Mesenchymal stem cell (in vitro differentiated cells and primary cell): ENCODE data around the gene SCFD2.
A peak's percentile ranks its signal among the peaks of the same experiment; 100 is the strongest.
"Not testable (repeated sequence)": the region's sequence is repeated elsewhere in the genome, so short reads cannot be mapped to it uniquely, and the experiment has no call there.

Experiments used
- DNase-seq: peaks from one replicate; pipeline ENCODE4 v3.0.0-alpha.2; 2013
- H2AFZ ChIP-seq: one replicate; pipeline ENCODE4 v1.6.1; 2013; ENCODE audit warnings: low read depth, mild to moderate bottlenecking, control low read depth, inconsistent platforms, low read length, moderate library complexity
- H2AK5ac ChIP-seq: 2 replicates; pipeline ENCODE4 v1.6.1; 2013; ENCODE audit warnings: low read length, moderate library complexity, mild to moderate bottlenecking, inconsistent platforms; ENCODE audit not compliant: severe bottlenecking
- H2BK120ac ChIP-seq: one replicate; pipeline ENCODE4 v1.6.1; 2013; ENCODE audit warnings: low read depth, mild to moderate bottlenecking, inconsistent platforms, low read length, moderate library complexity
- H2BK12ac ChIP-seq, 2 experiments: one replicate each; pipeline ENCODE4 v1.6.1; 2013; ENCODE audit warnings: inconsistent platforms in 2 of 2, low read length in 2 of 2, mild to moderate bottlenecking in 2 of 2, moderate library complexity in 2 of 2, control low read depth in 1 of 2
- H2BK15ac ChIP-seq: one replicate; pipeline ENCODE4 v1.6.1; 2013; ENCODE audit warnings: mild to moderate bottlenecking, low read depth, inconsistent platforms; ENCODE audit not compliant: poor library complexity, severe bottlenecking
- H2BK5ac ChIP-seq: 2 replicates; pipeline ENCODE4 v1.6.1; 2013; ENCODE audit warnings: low read depth, mild to moderate bottlenecking, low read length, control low read depth, inconsistent platforms; ENCODE audit not compliant: poor library complexity, severe bottlenecking
- H3K14ac ChIP-seq, 2 experiments: one replicate each; pipeline ENCODE4 v1.6.1; 2013; ENCODE audit warnings: inconsistent platforms in 2 of 2, low read length in 2 of 2, control low read depth in 1 of 2, mild to moderate bottlenecking in 1 of 2, moderate library complexity in 1 of 2
- H3K18ac ChIP-seq, 2 experiments: one replicate each; pipeline ENCODE4 v1.6.1; 2013; ENCODE audit warnings: inconsistent platforms in 2 of 2, low read length in 2 of 2, control low read depth in 1 of 2, low read depth in 1 of 2, mild to moderate bottlenecking in 1 of 2
- H3K23ac ChIP-seq, 2 experiments: one replicate each; pipeline ENCODE4 v1.6.1; 2013; ENCODE audit warnings: inconsistent platforms in 2 of 2, low read length in 2 of 2, mild to moderate bottlenecking in 2 of 2, moderate library complexity in 2 of 2, control low read depth in 1 of 2
- H3K27ac ChIP-seq: 2 replicates; pipeline ENCODE4 v1.5.1; 2013; ENCODE audit warnings: mild to moderate bottlenecking, moderate library complexity, low read length, control low read depth, inconsistent platforms; ENCODE audit not compliant: poor library complexity, severe bottlenecking
- H3K27me3 ChIP-seq, 2 experiments: 2 replicates each; pipeline versions ENCODE4 v1.6.1 to v1.7.0; 2013; ENCODE audit warnings: low read length in 2 of 2, mild to moderate bottlenecking in 2 of 2, moderate library complexity in 2 of 2, control low read depth in 1 of 2, inconsistent platforms in 1 of 2; ENCODE audit not compliant: control insufficient read depth in 1 of 2, insufficient read depth in 1 of 2
- H3K36me3 ChIP-seq, 2 experiments: 2 replicates each; pipeline versions ENCODE4 v1.6.1 to v1.7.0; 2013; ENCODE audit warnings: low read length in 2 of 2, control low read depth in 1 of 2, inconsistent platforms in 1 of 2, low read depth in 1 of 2, mild to moderate bottlenecking in 1 of 2; ENCODE audit not compliant: insufficient read depth in 2 of 2, control insufficient read depth in 1 of 2
- H3K4ac ChIP-seq, 2 experiments: one replicate each; pipeline ENCODE4 v1.6.1; 2013; ENCODE audit warnings: inconsistent platforms in 2 of 2, low read length in 2 of 2, mild to moderate bottlenecking in 2 of 2, moderate library complexity in 2 of 2, control low read depth in 1 of 2, low read depth in 1 of 2
- H3K4me1 ChIP-seq: 2 replicates; pipeline ENCODE4 v1.6.1; 2013; ENCODE audit warnings: low read depth, low read length, control low read depth; ENCODE audit not compliant: control insufficient read depth, insufficient read depth
- H3K4me2 ChIP-seq: 2 replicates; pipeline ENCODE4 v1.6.1; 2013; ENCODE audit warnings: low read length, mild to moderate bottlenecking, inconsistent platforms; ENCODE audit not compliant: poor library complexity, severe bottlenecking
- H3K4me3 ChIP-seq, 2 experiments: 2 replicates each; pipeline versions ENCODE4 v1.5.1 to v1.7.0; 2013; ENCODE audit warnings: low read length in 2 of 2, mild to moderate bottlenecking in 2 of 2, control low read depth in 1 of 2, low read depth in 1 of 2; ENCODE audit not compliant: insufficient read depth in 1 of 2
- H3K79me1 ChIP-seq: replicated peaks from 2 replicates; pipeline ENCODE4 v1.6.1; 2013; ENCODE audit warnings: mild to moderate bottlenecking, control low read depth, low read length, inconsistent platforms; ENCODE audit not compliant: poor library complexity, severe bottlenecking
- H3K9ac ChIP-seq: 2 replicates; pipeline ENCODE4 v1.7.0; 2013; ENCODE audit warnings: mild to moderate bottlenecking, low read length, moderate library complexity
- H3K9me3 ChIP-seq: 2 replicates; pipeline ENCODE4 v1.7.0; 2013; ENCODE audit warnings: mild to moderate bottlenecking, low read length; ENCODE audit not compliant: control insufficient read depth
- H4K8ac ChIP-seq: one replicate; pipeline ENCODE4 v1.6.1; 2013; ENCODE audit warnings: inconsistent platforms, mild to moderate bottlenecking, low read length, moderate library complexity
- H4K91ac ChIP-seq: one replicate; pipeline ENCODE4 v1.6.1; 2013; ENCODE audit warnings: mild to moderate bottlenecking, low read length, inconsistent platforms
- WGBS: methylation state at CpG from one replicate; pipeline ENCODE4 v1.1.7; 2013; ENCODE audit warnings: mixed read lengths; 5-methylcytosine and 5-hydroxymethylcytosine counted together

The SCFD2 gene

GRCh38 chr4:53236624-53237023, 129.2 kb downstream of the SCFD2 start:
- H2BK12ac ChIP-seq, H3K4me3 ChIP-seq, H3K4me1 ChIP-seq, H3K14ac ChIP-seq, H3K9ac ChIP-seq, H2BK120ac ChIP-seq, H3K18ac ChIP-seq, H3K36me3 ChIP-seq, H4K8ac ChIP-seq, H4K91ac ChIP-seq, H3K27ac ChIP-seq, H3K9me3 ChIP-seq, H3K4me2 ChIP-seq, H2BK5ac ChIP-seq, H3K23ac ChIP-seq, H2AFZ ChIP-seq, H3K27me3 ChIP-seq, DNase-seq, H3K4ac ChIP-seq, H3K79me1 ChIP-seq, H2BK15ac ChIP-seq, H2AK5ac ChIP-seq: not testable (repeated sequence)
- WGBS: no CpG with 5 or more reads among the region's 2 CpGs

- no peak overlapping the region for H4K91ac ChIP-seq
- H3K4me1 ChIP-seq: no peaks in the 10 kb centered on the region
- no peak overlapping the region for H2BK5ac ChIP-seq
- H3K9ac ChIP-seq: no peak overlapping the region
- no peak overlapping the region for H3K4me3 ChIP-seq
- no peak overlapping the region for H3K27ac ChIP-seq
- H2BK15ac ChIP-seq: no peak overlapping the region
- no peak overlapping the region for H2BK12ac ChIP-seq
- DNase-seq: no peak
- H4K8ac ChIP-seq: no peak overlapping the region
- no peak overlapping the region for H3K18ac ChIP-seq
- H3K9me3 ChIP-seq: no peaks in the 10 kb centered on the region
- 93% methylated on average over 3 of the region's 4 CpGs for WGBS
- H3K4me2 ChIP-seq: no peak overlapping the region
- H3K23ac ChIP-seq: no peak overlapping the region
- no peaks in the 10 kb centered on the region for H3K79me1 ChIP-seq
- no peaks in the 10 kb centered on the region for H3K27me3 ChIP-seq
- no peak overlapping the region for H3K4ac ChIP-seq
- no peak overlapping the region for H2AK5ac ChIP-seq
- H3K14ac ChIP-seq: no peak overlapping the region
- H2AFZ ChIP-seq: no peak overlapping the region
- no peak overlapping the region for H2BK120ac ChIP-seq
- no peaks in the 10 kb centered on the region for H3K36me3 ChIP-seq
Observed at GRCh38 chr4:53235547-53235946, 130.3 kb downstream of the SCFD2 start.

GRCh38 chr4:53234669-53235068, 131.2 kb downstream of the SCFD2 start:
- Histone ChIP-seq H3K27me3 (no peaks in the 10 kb centered on the region), H3K36me3 (no peaks in the 10 kb centered on the region), H2AFZ (no peak overlapping the region), H2BK120ac (no peak overlapping the region), H2BK5ac (no peak overlapping the region), H2BK12ac (no peak overlapping the region), H3K9me3 (no peaks in the 10 kb centered on the region), H3K14ac (peak overlapping the region in 1 of 2 experiments; percentile 35), H3K4me2 (no peak overlapping the region), H3K18ac (peak overlapping the region in 1 of 2 experiments; percentile 2), H3K4ac (no peak overlapping the region), H4K8ac (no peak overlapping the region), H3K9ac (no peak overlapping the region), H4K91ac (no peak overlapping the region), H2BK15ac (no peak overlapping the region), H3K79me1 (no peaks in the 10 kb centered on the region), H3K4me1 (no peaks in the 10 kb centered on the region), H3K23ac (no peak overlapping the region), H3K4me3 (no peak overlapping the region), H3K27ac (no peak overlapping the region), H2AK5ac (no peak overlapping the region)
- DNase-seq: no peak
- 100% methylated on average over 2 of the region's 5 CpGs for WGBS

GRCh38 chr4:53234111-53234510, 131.8 kb downstream of the SCFD2 start:
- no peak overlapping the region for H3K4me3 ChIP-seq
- H4K8ac ChIP-seq: no peak overlapping the region
- no peak overlapping the region for H2BK15ac ChIP-seq
- no peaks in the 10 kb centered on the region for H3K9me3 ChIP-seq
- no peaks in the 10 kb centered on the region for H3K36me3 ChIP-seq
- H3K9ac ChIP-seq: no peak overlapping the region
- H3K27ac ChIP-seq: no peak overlapping the region
- H3K4me2 ChIP-seq: no peak overlapping the region
- H3K79me1 ChIP-seq: no peaks in the 10 kb centered on the region
- H2BK120ac ChIP-seq: no peak overlapping the region
- no peak for DNase-seq
- H3K14ac ChIP-seq: no peak overlapping the region
- no peak overlapping the region for H2BK5ac ChIP-seq
- H3K4ac ChIP-seq: no peak overlapping the region
- no peak overlapping the region for H3K23ac ChIP-seq
- no peak overlapping the region for H4K91ac ChIP-seq
- no peak overlapping the region for H2BK12ac ChIP-seq
- H2AFZ ChIP-seq: no peak overlapping the region
- H3K4me1 ChIP-seq: no peaks in the 10 kb centered on the region
- no peak overlapping the region for H2AK5ac ChIP-seq
- no peak overlapping the region for H3K18ac ChIP-seq
- no peaks in the 10 kb centered on the region for H3K27me3 ChIP-seq
